ENCODE data around the gene ARMH2. TPM values are rescaled to one million over a fixed set of nuclear protein-coding genes. Genes with fewer than 3 reads are reported as not detected.

The ARMH2 gene
- total and polyA plus RNA-seq, 2 donors (not counting 1 experiment from before 2014, with no cell fraction given) = 0.43 to 5.0 TPM

DNA sequence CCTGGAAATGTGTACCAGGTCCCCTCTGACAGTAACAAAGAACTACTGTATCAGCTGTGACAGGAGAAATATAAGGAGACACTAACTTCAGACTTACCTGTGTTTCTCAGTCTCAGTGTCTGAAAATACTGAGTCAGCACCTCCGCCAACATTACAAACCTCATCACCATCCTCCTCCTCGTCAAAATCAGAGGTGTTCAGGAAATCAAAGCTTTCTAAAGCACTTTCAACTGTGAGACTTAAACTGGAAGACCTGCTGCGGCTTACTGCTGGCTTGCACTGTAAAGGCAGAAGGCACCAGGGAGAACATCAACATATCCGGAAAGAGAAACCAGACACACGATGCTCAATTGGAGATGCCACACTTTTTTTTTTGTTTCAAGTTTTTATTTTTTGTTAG is 40.3 kb upstream of the ARMH2 start:
- DNase-seq (no peak), ATAC-seq (ENCODE audit: low read depth) (no peak)
- Mint-ChIP-seq H3K4me3 (no peak overlapping the region), H3K4me1 (peaks cover 18% of the 10 kb centered on the region), H3K27me3 (no peaks in the 10 kb centered on the region), H3K9me3 (ENCODE audit: insufficient read depth) (no peaks in the 10 kb centered on the region), H3K27ac (peak overlapping the region; percentile 41)
- peaks cover 27 to 89% of the 10 kb centered on the region in 2 experiments for H3K36me3 ChIP-seq (replicated peaks in 1 of 2; ENCODE audit: control extremely low read depth in 1 of 2, control insufficient read depth in 1 of 2, extremely low read depth in 1 of 2, insufficient read depth in 2 of 2, low read length in 1 of 2)
- no peak overlapping the region for H2AFZ ChIP-seq (ENCODE audit: insufficient read depth, low read depth, low read length, poor library complexity, severe bottlenecking)
- H3K4me3 ChIP-seq (ENCODE audit: control extremely low read depth in 1 of 5, extremely low read depth in 1 of 5, insufficient read depth in 1 of 5, low read depth in 2 of 5, low read length in 4 of 5) = no peak overlapping the region
- peaks cover 23% of the 10 kb centered on the region for H3K79me2 ChIP-seq (ENCODE audit: control insufficient read depth, insufficient read depth, low read length)
- H3K27me3 ChIP-seq (replicated peaks in 1 of 4; ENCODE audit: control extremely low read depth in 1 of 4, control insufficient read depth in 3 of 4, insufficient read depth in 4 of 4, low read length in 3 of 4) = no peaks in the 10 kb centered on the region
- H3K4me1 ChIP-seq (ENCODE audit: control insufficient read depth in 2 of 2, insufficient read depth in 2 of 2, low read length in 2 of 2) = peaks cover 0 to 5% of the 10 kb centered on the region in 2 donors
- 89% methylated on average over 3 of the region's 5 CpGs for WGBS (ENCODE audit: insufficient coverage)
- no peak overlapping the region for H3K4me2 ChIP-seq (replicated peaks; ENCODE audit: low read depth, low read length, poor library complexity, severe bottlenecking)
- H3K9ac ChIP-seq (ENCODE audit: low read length) = no peak overlapping the region
- TF ChIP-seq EZH2 (IDR thresholded peaks at IDR 0.05; ENCODE audit: borderline replicate concordance, insufficient read depth, low read depth, low read length, poor library complexity, severe bottlenecking) = no peak
- no peak for TF ChIP-seq CTCF (IDR thresholded peaks at IDR 0.05)
- CTCF ChIA-PET = interaction anchor here (1.3 kb wide), 1 partner anchor 179 kb away, joined by 4 read pairs; no protein-coding TSS in a partner anchor
- intact Hi-C loops (cut with micrococcal nuclease) = no loop called here
- no peaks in the 10 kb centered on the region for H3K9me3 ChIP-seq (ENCODE audit: control extremely low read depth in 1 of 3, control insufficient read depth in 2 of 3, insufficient read depth in 1 of 3, low read length in 2 of 3)
- POLR2A ChIA-PET = interaction anchor here (0.7 kb wide), 1 partner anchor 57 kb away, joined by 7 read pairs; no protein-coding TSS in a partner anchor
- peaks cover 68% of the 10 kb centered on the region for H4K20me1 ChIP-seq (ENCODE audit: control insufficient read depth, insufficient read depth, low read length, poor library complexity, severe bottlenecking)
- peak overlapping the region in 1 of 2 donors; percentile 35 for H3K27ac ChIP-seq (ENCODE audit: low read length in 2 of 2)

DNA sequence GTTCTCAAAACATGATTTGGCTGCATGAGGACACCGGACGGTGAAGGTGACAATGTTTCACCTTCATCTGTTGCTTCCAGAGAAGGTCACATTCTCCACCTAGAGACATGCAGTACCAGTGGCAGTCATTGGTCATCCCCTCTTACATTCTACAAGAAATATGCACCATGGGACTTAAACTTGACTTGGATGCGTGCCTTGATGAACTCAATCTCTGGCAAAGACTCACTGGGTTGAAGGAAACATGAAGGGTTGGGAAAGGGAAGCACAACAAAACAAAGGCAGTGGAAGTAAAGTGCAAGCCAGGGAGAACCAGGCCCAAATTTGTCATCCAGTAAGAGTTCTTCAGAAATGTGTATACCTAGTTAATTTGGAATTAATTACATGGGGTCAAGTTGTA is 39.4 kb upstream of the ARMH2 start:
- Histone ChIP-seq H3K4me1 (ENCODE audit: control insufficient read depth in 2 of 2, insufficient read depth in 2 of 2, low read length in 2 of 2) (peaks cover 0 to 5% of the 10 kb centered on the region in 2 donors), H4K20me1 (ENCODE audit: control insufficient read depth, insufficient read depth, low read length, poor library complexity, severe bottlenecking) (peaks cover 65% of the 10 kb centered on the region), H3K4me3 (ENCODE audit: control extremely low read depth in 1 of 5, extremely low read depth in 1 of 5, insufficient read depth in 1 of 5, low read depth in 2 of 5, low read length in 4 of 5) (no peak overlapping the region), H3K4me2 (replicated peaks; ENCODE audit: low read depth, low read length, poor library complexity, severe bottlenecking) (no peak overlapping the region), H3K36me3 (replicated peaks in 1 of 2; ENCODE audit: control extremely low read depth in 1 of 2, control insufficient read depth in 1 of 2, extremely low read depth in 1 of 2, insufficient read depth in 2 of 2, low read length in 1 of 2) (peaks cover 27 to 91% of the 10 kb centered on the region in 2 experiments), H3K79me2 (ENCODE audit: control insufficient read depth, insufficient read depth, low read length) (peaks cover 21% of the 10 kb centered on the region), H3K27me3 (replicated peaks in 1 of 4; ENCODE audit: control extremely low read depth in 1 of 4, control insufficient read depth in 3 of 4, insufficient read depth in 4 of 4, low read length in 3 of 4) (no peaks in the 10 kb centered on the region), H3K27ac (ENCODE audit: low read length in 2 of 2) (no peak overlapping the region), H3K9me3 (ENCODE audit: control extremely low read depth in 1 of 3, control insufficient read depth in 2 of 3, insufficient read depth in 1 of 3, low read length in 2 of 3) (no peaks in the 10 kb centered on the region), H3K9ac (ENCODE audit: low read length) (no peak overlapping the region), H2AFZ (ENCODE audit: insufficient read depth, low read depth, low read length, poor library complexity, severe bottlenecking) (no peak overlapping the region)
- no peak for TF ChIP-seq CTCF (IDR thresholded peaks at IDR 0.05)
- TF ChIP-seq EZH2 (IDR thresholded peaks at IDR 0.05; ENCODE audit: borderline replicate concordance, insufficient read depth, low read depth, low read length, poor library complexity, severe bottlenecking) = no peak
- no peak for DNase-seq
- POLR2A ChIA-PET = no interaction called here
- CTCF ChIA-PET = no interaction called here
- peak overlapping the region; percentile 32 for H3K27ac Mint-ChIP-seq
- WGBS (ENCODE audit: insufficient coverage) = 96% methylated on average over 3 of the region's 3 CpGs
- ATAC-seq (ENCODE audit: low read depth) = no peak
- H3K9me3 Mint-ChIP-seq (ENCODE audit: insufficient read depth) = no peaks in the 10 kb centered on the region
- H3K27me3 Mint-ChIP-seq = no peaks in the 10 kb centered on the region
- intact Hi-C loops (cut with micrococcal nuclease) = no loop called here
- H3K4me1 Mint-ChIP-seq = peaks cover 19% of the 10 kb centered on the region
- H3K4me3 Mint-ChIP-seq = no peak overlapping the region
